ENCODE results near the gene KRTCAP3.
"Not testable (repeated sequence)": the region's sequence is repeated elsewhere in the genome, so short reads cannot be mapped to it uniquely, and the experiment has no call there.

KRTCAP3 gene

GRCh38 chr2:27441958-27442919 lies at the start of gene KRTCAP3:
TSS of gene KRTCAP3 (plus strand) at chr2:27442381. CDS start at chr2:27442413, 32 bp downstream.
- DNase-seq = peak; percentile 43

DNA sequence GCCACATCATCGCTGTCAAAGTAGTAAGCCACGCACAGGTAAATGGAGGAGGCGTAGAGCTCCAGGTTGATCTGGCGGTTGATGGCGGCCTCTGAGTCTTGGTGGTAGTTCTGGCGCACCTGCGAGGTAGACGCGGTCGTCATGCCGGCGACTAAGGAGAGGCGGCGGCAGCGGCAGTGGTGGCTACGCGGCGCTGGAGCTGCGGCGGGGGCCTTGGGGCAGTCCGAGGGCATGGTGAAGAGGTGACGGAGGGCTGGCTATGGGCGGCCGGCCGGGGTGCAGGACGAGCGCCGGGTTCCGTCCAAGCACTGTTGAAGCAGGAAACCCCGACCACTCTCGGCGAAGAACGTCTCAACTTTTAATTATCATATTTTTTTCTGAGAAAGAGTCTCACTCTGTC lies 49.0 kb upstream of the KRTCAP3 start:
- no peak for DNase-seq

GRCh38 chr2:27398962-27399361 lies 43.2 kb upstream of the KRTCAP3 start:
- no peak for DNase-seq

DNA sequence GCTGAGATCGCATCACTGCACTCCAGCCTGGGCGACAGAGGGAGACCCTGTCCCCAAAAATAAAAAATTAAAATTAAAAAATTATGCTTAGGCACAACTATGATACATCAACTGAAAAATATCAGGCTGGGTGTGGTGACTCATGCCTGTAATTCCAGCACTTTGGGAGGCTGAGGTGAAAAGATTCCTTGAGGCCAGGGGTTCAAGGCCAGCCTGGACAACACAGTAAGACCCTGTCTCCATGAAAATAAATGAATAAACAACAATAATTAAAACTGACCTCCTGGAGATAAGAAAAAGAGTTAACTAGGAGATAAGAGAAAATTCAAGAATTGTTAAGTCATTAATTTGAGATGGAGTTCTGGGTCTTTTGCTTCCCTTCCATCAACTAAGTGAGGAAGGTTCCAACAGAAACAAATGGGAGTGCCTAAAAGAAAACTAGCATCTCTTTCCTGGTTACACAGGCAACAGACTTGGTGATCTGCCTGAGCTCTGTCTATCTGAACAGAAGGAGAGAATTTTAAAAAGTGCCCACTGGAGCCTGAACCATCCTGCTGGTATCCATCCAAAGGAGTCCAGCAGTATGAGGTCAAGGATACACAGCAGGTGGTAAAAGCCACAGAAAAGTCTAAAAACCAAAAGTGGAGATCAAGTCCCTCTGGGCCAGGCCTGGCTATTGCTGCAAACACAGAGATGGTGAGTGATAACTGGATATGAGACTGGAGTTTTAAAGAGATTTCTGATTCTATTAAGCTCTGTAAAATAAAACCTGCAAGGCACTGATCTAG lies 41.6 kb upstream of the KRTCAP3 start:
- no peak for DNase-seq

DNA sequence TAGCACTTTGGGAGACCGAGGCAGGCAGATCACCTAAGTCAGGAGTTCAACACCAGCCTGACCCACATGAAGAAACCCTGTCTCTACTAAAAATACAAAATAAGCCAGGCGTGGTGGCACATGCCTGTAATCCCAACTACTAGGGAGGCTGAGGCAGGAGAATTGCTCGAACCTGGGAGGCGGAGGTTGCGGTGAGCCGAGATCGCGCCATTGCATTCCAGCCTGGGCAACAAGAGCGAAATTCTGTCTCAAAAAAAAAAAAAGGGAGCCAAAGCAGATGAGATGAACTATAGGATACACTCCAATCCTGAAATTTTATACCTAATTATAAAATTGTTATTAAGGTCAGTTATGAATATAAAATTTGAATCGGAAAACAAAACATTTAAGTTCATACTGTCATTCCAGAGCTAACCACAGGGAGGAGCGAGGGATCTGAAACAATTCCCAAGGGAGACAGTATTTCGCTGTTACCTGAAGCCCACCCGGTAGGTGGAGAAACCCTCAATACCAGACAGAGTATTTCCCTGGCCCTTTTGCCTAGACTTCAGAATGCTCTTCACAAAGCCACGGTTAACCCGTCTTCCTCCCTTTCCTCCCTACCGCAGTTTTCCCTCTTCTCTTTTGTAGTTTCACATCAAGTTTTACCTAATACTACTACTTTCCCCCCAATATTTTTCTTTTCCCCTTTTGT lies 34.2 kb upstream of the KRTCAP3 start:
- DNase-seq = no peak

- no peak for DNase-seq
Measured at GRCh38 chr2:27408601-27409320, 33.4 kb upstream of the KRTCAP3 start.

- peak; percentile 98 for DNase-seq
Measured at GRCh38 chr2:27409321-27410073, 32.7 kb upstream of the KRTCAP3 start, which contains the start of gene PPM1G. TSS of gene PPM1G (minus strand) at chr2:27409591. CDS start at chr2:27409422, 169 bp downstream.

DNA sequence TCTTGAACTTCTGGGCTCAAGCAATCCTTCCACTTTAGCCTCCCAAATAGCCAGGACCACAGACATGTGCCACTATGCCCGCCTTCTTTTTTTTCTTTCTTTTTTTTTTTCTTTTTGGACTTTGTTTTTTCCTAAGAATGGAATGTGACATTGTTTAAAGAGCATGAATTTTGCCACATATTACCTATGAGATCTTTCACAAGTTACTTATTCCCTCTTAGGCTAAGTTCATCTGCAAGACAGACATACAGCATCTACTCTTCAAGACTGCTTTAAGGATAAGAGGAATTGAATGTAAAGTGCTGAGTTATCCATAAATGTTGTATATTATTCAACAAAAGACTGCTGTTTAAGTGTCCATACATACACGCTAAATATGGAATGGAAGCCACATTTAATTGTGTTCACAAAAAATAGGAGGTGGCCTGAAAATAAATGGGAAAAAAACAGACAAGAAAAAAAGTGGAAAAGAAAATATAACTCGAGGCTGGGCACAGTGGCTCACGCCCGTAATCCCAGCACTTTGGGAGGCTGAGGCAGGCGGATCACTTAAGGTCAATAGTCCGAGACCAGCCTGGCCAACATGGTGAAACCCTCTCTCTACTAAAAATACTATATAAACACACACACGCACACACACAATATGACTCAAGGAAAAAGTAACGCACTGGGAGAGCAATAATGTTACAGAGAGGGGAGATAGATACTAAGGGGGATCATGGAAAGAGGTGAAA lies 29.6 kb upstream of the KRTCAP3 start:
- no peak for DNase-seq

DNA sequence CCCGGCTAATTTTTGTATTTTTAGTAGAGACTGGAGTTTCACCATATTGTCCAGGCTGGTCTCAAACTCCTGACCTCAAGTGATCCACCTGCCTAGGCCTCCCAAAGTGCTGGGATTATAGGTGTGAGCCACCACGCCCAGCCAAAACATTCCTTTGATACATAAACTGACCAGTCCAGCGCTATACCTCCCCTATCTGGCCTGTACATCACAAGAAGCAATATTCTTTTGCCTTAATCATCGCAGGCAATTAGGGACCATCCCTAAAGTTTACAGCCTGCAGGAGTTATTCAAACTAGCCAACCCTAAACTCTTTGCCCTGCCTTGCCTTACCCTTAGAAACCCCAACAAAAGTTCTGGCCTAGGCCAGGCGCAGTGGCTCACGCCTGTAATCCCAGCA lies 26.0 kb upstream of the KRTCAP3 start:
- no peak for DNase-seq

GRCh38 chr2:27420996-27421395 lies 21.2 kb upstream of the KRTCAP3 start:
- no peak for DNase-seq

- no peak for DNase-seq
Measured at GRCh38 chr2:27421660-27422250, 20.4 kb upstream of the KRTCAP3 start.

GRCh38 chr2:27422958-27423357 lies 19.2 kb upstream of the KRTCAP3 start:
- no peak for DNase-seq

GRCh38 chr2:27425039-27425438 lies 17.1 kb upstream of the KRTCAP3 start:
- DNase-seq = not testable (repeated sequence)

DNA sequence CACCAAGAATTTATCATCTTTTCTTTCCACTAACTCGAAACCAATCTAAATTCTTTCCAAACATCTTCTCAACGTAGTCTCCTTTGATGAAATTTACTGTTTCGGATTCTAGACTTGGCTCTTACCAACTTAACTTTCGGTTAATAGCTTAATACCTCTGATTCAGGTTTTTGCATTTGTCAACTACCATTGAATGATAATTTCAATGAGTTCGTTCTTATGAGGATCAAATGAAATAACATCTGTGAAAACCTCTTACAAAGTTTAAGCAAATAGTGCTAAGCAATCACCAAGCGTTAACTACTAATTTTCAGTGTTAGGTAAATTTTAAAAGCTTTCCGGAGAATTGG lies 14.3 kb upstream of the KRTCAP3 start:
- DNase-seq = no peak

DNA sequence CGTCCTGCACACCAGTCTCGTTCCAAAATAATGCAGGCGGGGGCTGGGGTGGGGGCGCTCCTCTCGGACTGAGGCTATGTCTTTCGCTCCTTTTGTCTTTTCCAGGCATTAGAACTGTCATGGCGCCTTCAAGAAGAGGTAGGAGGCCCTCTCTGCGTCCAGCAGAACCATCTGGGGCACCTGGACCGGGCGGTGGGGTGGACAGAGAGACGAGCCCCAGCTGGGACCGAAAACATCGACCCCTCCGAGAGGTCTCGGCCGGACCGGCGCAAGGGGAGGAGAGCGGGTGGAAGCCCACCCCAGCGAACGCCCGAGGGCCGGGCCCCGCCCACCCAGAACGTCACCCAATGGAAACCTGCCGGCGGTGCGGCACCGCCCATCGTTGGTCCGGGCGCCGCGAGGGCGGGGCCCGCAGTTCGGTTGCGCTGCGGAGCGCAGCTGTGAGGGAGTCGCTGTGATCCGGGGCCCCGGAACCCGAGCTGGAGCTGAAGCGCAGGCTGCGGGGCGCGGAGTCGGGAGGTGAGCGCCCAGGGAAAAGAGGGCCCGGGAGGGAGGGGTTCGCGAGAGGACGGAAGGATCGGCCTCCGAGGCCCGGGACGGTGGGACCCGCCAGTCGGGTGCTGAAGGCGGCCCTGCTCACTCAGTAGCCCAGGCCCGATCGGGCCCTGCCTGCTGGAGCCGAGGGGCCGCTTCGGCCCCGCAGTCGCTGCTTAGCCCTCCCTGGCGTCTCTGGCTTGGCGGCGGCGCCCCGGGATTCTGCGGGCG lies 13.8 kb upstream of the KRTCAP3 start, which contains the start of gene NRBP1:
NRBP1 (plus strand) TSS at position 419 of the 765 bp plus-strand sequence. CDS start 4,643 bp downstream, outside the sequence.
- DNase-seq = peak; percentile 94

- peak; percentile 80 for DNase-seq
Measured at GRCh38 chr2:27428978-27429541, 13.1 kb upstream of the KRTCAP3 start.

GRCh38 chr2:27431395-27431794 lies 10.8 kb upstream of the KRTCAP3 start:
- DNase-seq = peak; percentile 44

DNA sequence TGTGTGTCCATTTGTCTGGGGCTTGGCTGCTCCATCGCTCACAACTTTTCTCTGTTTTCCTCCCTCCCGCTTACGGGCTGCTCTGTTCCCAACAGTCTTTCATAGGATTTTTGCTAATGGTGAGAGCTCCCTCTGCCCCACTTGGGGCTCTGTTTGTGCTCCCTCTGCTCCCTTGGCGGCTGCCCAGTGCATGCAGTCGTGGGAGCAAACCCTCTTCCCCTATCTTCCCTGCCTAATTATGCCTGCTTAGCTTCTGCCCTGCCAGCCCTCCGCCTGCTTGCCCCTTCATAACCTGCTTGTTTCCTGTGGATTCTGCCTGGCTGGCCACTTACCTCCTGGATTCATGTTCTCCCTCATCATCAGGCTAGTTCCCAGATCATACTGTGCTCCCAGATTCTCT lies 6.6 kb upstream of the KRTCAP3 start:
- DNase-seq = no peak

DNA sequence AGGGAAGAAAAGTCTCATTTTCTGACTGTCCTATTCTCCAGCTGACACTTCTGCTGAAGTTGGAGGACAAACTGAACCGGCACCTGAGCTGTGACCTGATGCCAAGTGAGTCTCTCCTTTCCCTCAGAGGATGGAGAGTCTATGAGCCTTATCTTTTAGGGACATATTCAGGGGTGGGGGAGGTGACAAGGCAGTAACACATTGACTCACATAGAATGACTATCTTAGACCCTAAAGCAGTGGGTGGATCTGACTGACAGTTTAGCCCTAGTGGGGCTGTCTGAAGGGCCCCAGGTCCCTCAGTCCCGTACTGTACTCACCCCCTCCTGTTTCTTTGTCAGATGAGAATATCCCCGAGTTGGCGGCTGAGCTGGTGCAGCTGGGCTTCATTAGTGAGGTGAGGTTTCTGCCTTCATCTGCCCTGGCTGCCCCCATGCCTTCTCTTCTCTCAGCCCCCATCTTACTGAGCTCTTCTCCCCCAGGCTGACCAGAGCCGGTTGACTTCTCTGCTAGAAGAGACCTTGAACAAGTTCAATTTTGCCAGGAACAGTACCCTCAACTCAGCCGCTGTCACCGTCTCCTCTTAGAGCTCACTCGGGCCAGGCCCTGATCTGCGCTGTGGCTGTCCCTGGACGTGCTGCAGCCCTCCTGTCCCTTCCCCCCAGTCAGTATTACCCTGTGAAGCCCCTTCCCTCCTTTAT lies 805 bp upstream of the KRTCAP3 start:
- no peak for DNase-seq

Data from activated CD4-positive, alpha-beta T cell treated with anti-CD3 and anti-CD28 coated beads for 48 hours (primary cell).